Measurements from ENCODE around the gene EIF5A2. TPM values are rescaled to one million over a fixed set of nuclear protein-coding genes. Genes with fewer than 3 reads are reported as not detected.

Gene EIF5A2
- total RNA-seq, 1 donor from 2014 or later = 2.7 TPM

DNA sequence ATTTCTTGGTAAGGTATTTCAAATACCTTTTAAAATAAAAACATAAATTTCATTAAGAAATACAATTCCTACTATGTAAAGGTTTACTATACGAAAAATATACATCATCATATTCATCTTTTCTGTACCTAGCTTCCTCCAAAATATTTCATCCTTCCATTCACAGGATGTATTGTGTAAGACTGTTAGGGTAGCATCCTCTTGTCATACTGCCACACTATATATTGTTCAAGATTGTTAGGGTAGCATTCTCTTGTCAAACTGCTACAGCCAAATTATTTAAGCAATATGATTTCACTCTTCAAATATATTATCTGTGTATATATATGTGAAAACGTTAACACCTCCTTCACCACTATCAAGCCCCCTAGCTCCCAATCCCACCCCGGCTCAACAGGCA is 41.9 kb downstream of the EIF5A2 start:
- H3K27me3 Mint-ChIP-seq = no peaks in the 10 kb centered on the region
- TF ChIP-seq, protein P1, sequence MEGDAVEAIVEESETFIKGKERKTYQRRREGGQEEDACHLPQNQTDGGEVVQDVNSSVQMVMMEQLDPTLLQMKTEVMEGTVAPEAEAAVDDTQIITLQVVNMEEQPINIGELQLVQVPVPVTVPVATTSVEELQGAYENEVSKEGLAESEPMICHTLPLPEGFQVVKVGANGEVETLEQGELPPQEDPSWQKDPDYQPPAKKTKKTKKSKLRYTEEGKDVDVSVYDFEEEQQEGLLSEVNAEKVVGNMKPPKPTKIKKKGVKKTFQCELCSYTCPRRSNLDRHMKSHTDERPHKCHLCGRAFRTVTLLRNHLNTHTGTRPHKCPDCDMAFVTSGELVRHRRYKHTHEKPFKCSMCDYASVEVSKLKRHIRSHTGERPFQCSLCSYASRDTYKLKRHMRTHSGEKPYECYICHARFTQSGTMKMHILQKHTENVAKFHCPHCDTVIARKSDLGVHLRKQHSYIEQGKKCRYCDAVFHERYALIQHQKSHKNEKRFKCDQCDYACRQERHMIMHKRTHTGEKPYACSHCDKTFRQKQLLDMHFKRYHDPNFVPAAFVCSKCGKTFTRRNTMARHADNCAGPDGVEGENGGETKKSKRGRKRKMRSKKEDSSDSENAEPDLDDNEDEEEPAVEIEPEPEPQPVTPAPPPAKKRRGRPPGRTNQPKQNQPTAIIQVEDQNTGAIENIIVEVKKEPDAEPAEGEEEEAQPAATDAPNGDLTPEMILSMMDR (IDR thresholded peaks at IDR 0.05; ENCODE audit: unreplicated experiment) = no peak
- H3K4me3 Mint-ChIP-seq (ENCODE audit: low read depth) = no peak overlapping the region
- no peak for DNase-seq (ENCODE audit: low spot score, unreplicated experiment)
- no peak overlapping the region for H3K27ac Mint-ChIP-seq
- H3K36me3 Mint-ChIP-seq (ENCODE audit: insufficient read depth) = peaks cover 17% of the 10 kb centered on the region
- peaks cover 14% of the 10 kb centered on the region for H3K4me1 Mint-ChIP-seq (ENCODE audit: low read depth)
- no peaks in the 10 kb centered on the region for H3K9me3 Mint-ChIP-seq (ENCODE audit: low read depth)

DNA sequence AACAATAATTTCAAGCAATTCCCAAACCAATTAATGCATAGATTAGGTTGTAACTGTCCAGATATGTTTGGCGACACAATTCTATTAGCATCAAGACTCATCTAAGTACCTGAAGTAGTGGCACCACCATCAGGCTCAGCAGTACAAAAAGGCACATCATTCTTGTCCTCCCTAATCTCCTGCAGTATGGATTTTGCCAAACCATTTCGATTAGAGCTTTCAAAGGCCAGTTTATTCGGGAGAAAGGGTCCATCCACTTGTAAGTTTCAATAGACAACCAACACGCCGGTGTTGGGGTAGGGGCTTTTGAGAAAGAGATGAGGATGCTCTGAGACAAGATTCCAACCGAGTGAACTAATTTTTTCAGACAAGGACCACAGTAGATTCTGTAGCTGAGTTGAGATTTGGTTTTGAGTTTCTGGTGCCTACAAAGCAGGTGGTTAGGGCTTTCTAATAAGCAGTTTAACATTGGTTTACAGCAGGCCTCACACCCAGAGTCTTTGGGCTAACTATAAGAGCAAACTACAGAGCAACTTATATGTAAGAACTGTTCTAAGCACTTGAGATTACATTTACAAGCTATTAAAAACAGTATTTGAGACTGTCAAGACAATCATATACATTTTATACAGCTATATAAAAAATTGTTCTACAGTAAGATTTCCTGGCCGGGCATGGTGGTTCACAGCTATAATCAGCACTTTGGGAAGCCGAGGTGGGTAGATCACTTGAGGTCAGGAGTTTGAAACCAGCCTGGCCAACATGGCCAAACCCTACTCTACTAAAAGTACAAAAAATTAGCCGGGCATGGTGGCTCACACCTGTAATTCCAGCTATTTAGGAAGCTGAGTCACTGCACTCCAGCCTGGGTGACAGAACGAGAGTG is 43.0 kb downstream of the EIF5A2 start:
- Mint-ChIP-seq H3K4me3 (ENCODE audit: low read depth) (no peak overlapping the region), H3K27me3 (no peaks in the 10 kb centered on the region), H3K9me3 (ENCODE audit: low read depth) (no peaks in the 10 kb centered on the region), H3K36me3 (ENCODE audit: insufficient read depth) (peaks cover 17% of the 10 kb centered on the region), H3K4me1 (ENCODE audit: low read depth) (peaks cover 14% of the 10 kb centered on the region), H3K27ac (no peak overlapping the region)
- TF ChIP-seq, protein P1 (IDR thresholded peaks at IDR 0.05; ENCODE audit: unreplicated experiment) = no peak
- no peak for DNase-seq (ENCODE audit: low spot score, unreplicated experiment)

GRCh38 chr3:170864525-170865208 is 43.8 kb downstream of the EIF5A2 start:
- H3K4me1 Mint-ChIP-seq (ENCODE audit: low read depth) = peaks cover 11% of the 10 kb centered on the region
- no peak for DNase-seq (ENCODE audit: low spot score, unreplicated experiment)
- H3K27ac Mint-ChIP-seq = no peak overlapping the region
- peaks cover 17% of the 10 kb centered on the region for H3K36me3 Mint-ChIP-seq (ENCODE audit: insufficient read depth)
- no peaks in the 10 kb centered on the region for H3K9me3 Mint-ChIP-seq (ENCODE audit: low read depth)
- H3K4me3 Mint-ChIP-seq (ENCODE audit: low read depth) = no peak overlapping the region
- TF ChIP-seq, protein P1 (IDR thresholded peaks at IDR 0.05; ENCODE audit: unreplicated experiment) = no peak
- H3K27me3 Mint-ChIP-seq = no peaks in the 10 kb centered on the region

DNA sequence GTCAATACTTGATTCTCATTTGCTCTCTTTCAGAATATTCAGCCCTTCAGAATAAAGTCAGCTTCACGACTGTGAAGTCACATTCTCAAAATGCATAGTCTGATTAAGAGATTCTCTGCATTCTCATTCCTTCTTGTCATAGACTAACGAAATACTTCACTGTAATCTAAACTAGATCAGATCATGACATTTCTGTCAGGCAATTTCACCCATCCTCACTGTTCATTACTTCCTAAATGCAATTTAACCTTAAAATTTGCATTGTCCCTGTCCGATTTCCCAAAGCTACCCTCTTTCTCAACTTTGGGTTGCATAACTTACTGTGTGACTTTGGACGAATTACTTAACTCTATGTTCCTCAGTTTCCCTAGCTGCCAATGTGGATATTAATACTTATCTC is 44.6 kb downstream of the EIF5A2 start:
- DNase-seq (ENCODE audit: low spot score, unreplicated experiment) = no peak
- TF ChIP-seq, protein P1 (IDR thresholded peaks at IDR 0.05; ENCODE audit: unreplicated experiment) = no peak
- Mint-ChIP-seq H3K27ac (peak overlapping the region; percentile 17), H3K36me3 (ENCODE audit: insufficient read depth) (peaks cover 17% of the 10 kb centered on the region), H3K4me1 (ENCODE audit: low read depth) (peaks cover 7% of the 10 kb centered on the region), H3K27me3 (no peaks in the 10 kb centered on the region), H3K4me3 (ENCODE audit: low read depth) (no peak overlapping the region), H3K9me3 (ENCODE audit: low read depth) (no peaks in the 10 kb centered on the region)

GRCh38 chr3:170862618-170863374 is 45.6 kb downstream of the EIF5A2 start:
- H3K4me1 Mint-ChIP-seq (ENCODE audit: low read depth) = peaks cover 7% of the 10 kb centered on the region
- peak overlapping the region; percentile 29 for H3K27ac Mint-ChIP-seq
- H3K4me3 Mint-ChIP-seq (ENCODE audit: low read depth) = no peak overlapping the region
- TF ChIP-seq, protein P1 (IDR thresholded peaks at IDR 0.05; ENCODE audit: unreplicated experiment) = no peak
- peaks cover 17% of the 10 kb centered on the region for H3K36me3 Mint-ChIP-seq (ENCODE audit: insufficient read depth)
- no peaks in the 10 kb centered on the region for H3K9me3 Mint-ChIP-seq (ENCODE audit: low read depth)
- H3K27me3 Mint-ChIP-seq = no peaks in the 10 kb centered on the region
- DNase-seq (ENCODE audit: low spot score, unreplicated experiment) = no peak

Measured in progenitor cell of endocrine pancreas (in vitro differentiated cells).